GM12864 (cell line): ENCODE measurements around the gene OTOS.

Source experiments
- DNase-seq: peaks from one replicate; pipeline ENCODE4 v3.0.0-alpha.2; 2011; ENCODE audit warnings: low read depth
- H3K4me3 ChIP-seq: 2 replicates; pipeline ENCODE4 v1.5.1; 2011; ENCODE audit warnings: mild to moderate bottlenecking, low read depth, low read length, control low read depth
- CTCF ChIP-seq: IDR thresholded peaks from 2 replicates; pipeline ENCODE4 v1.5.1; 2011; ENCODE audit warnings: low read depth, mild to moderate bottlenecking, moderate library complexity, low read length, control low read depth, inconsistent platforms; ENCODE audit errors: missing control alignments

The OTOS gene

GRCh38 chr2:240183006-240183874 lies 42.8 kb upstream of the OTOS start:
- TF ChIP-seq CTCF: no peak
- H3K4me3 ChIP-seq: no peak overlapping the region
- DNase-seq: no peak

- no peak for DNase-seq
- TF ChIP-seq CTCF: no peak
- no peak overlapping the region for H3K4me3 ChIP-seq
These were observed 42.0 kb upstream of the OTOS start for GRCh38 chr2:240182476-240182875.

- H3K4me3 ChIP-seq: no peak overlapping the region
- no peak for DNase-seq
- no peak for TF ChIP-seq CTCF
These were observed 41.5 kb upstream of the OTOS start for GRCh38 chr2:240182001-240182400.

GRCh38 chr2:240179941-240180666 lies 39.6 kb upstream of the OTOS start:
- DNase-seq: no peak
- no peak for TF ChIP-seq CTCF
- no peak overlapping the region for H3K4me3 ChIP-seq

DNA sequence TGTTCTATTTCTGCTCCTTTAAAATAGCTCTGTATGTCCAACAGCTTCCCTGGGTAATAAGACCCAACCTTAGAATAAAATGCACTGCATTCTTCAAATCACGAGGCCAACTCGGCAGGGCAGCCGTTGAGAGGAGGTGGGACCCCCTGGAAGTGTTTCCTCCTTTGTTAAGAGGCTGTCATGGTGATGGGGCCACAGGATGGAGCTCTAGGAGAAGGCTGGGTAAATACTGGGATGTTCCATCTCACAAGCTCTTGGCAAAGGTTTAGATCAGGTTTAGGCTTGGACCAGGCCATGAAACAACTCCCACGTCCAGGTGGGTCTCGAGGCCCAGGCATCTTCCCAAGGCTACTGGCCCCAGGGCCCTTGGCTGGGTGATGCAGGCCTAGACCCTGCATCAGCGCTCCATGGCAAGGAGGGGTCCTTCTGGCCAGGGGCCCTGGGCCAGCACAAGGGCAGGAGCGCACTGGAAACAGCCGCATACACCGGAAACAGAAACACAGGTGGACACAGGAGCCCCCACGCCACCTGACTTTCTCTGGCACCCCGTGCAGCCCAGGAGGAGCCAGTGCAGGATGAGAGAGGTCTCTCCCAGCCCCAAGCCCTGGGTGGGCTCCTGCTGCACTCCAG lies 38.8 kb upstream of the OTOS start:
- DNase-seq: no peak
- TF ChIP-seq CTCF: no peak
- H3K4me3 ChIP-seq: no peak overlapping the region

DNA sequence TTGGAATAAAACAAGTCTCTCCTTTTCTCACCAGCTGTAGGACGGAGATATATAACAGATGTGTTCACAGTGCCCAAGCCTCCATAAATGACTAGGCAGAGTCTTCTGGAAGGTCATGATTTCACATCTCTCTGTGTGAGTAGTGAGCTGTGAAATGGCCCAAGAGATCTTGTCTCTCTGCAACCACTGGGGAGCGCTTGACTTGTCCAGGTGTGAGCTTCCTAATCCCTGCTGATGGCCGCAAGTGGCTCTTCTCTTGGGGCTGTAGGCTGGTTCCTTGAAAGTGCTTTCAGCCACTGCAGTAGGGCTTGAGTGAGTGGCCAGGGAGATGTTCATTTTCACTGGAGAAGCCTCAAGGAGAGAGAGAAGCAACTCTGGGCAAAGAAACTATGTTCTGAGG lies 38.1 kb upstream of the OTOS start:
- TF ChIP-seq CTCF: no peak
- no peak for DNase-seq
- no peak overlapping the region for H3K4me3 ChIP-seq
